Lung (tissue), 12 donors: ENCODE measurements around the gene C2orf42. TPM values are rescaled to one million over a fixed set of nuclear protein-coding genes. Genes with fewer than 3 reads are reported as not detected.
A peak's percentile ranks its signal among the peaks of the same experiment; 100 is the strongest.
"Not testable (repeated sequence)": the region's sequence is repeated elsewhere in the genome, so short reads cannot be mapped to it uniquely, and the experiment has no call there.

Experiments used
- ATAC-seq: fragments of 200-7000 bp; cut with Tn5 transposase; one replicate; pipeline ENCODE4 v1.9.1; 2020; ENCODE audit warnings: moderate number of reproducible peaks; ENCODE audit not compliant: insufficient read depth, low FRiP score
- DNase-seq, 3 donors: peaks; one replicate each; pipeline ENCODE4 v3.0.0-alpha.2; 2013 to 2017
- H3K27ac ChIP-seq, 2 donors: one replicate each; pipeline ENCODE4 v1.5.1; 2013; ENCODE audit warnings: mild to moderate bottlenecking in 2 of 2, moderate library complexity in 2 of 2, control low read depth in 1 of 2, inconsistent platforms in 1 of 2, low read depth in 1 of 2, low read length in 1 of 2
- H3K27me3 ChIP-seq, 3 donors: one replicate each; pipeline ENCODE4 v1.5.1; 2013; ENCODE audit warnings: low read length in 2 of 3; ENCODE audit not compliant: control insufficient read depth in 3 of 3, insufficient read depth in 3 of 3
- H3K36me3 ChIP-seq, 4 donors: one replicate each; pipeline ENCODE4 v1.5.1; 2013; ENCODE audit warnings: low read length in 4 of 4, mild to moderate bottlenecking in 1 of 4, moderate library complexity in 1 of 4; ENCODE audit not compliant: control insufficient read depth in 4 of 4, insufficient read depth in 4 of 4
- H3K4me1 ChIP-seq, 5 donors: one replicate each; pipeline ENCODE4 v1.5.1; 2013; ENCODE audit warnings: low read length in 5 of 5, mild to moderate bottlenecking in 2 of 5, moderate library complexity in 1 of 5; ENCODE audit not compliant: control insufficient read depth in 5 of 5, insufficient read depth in 5 of 5
- H3K4me3 ChIP-seq: one replicate; pipeline ENCODE4 v1.5.1; 2013; ENCODE audit warnings: mild to moderate bottlenecking, control low read depth, moderate library complexity
- H3K9ac ChIP-seq, 2 donors: one replicate each; pipeline ENCODE4 v1.5.1; 2013; ENCODE audit warnings: low read length in 2 of 2, control low read depth in 1 of 2; ENCODE audit not compliant: insufficient read depth in 1 of 2
- H3K9me3 ChIP-seq, 4 donors: one replicate each; pipeline ENCODE4 v1.5.1; 2013; ENCODE audit warnings: low read length in 3 of 4, mild to moderate bottlenecking in 1 of 4, moderate library complexity in 1 of 4; ENCODE audit not compliant: control insufficient read depth in 4 of 4, insufficient read depth in 3 of 4
- CTCF ChIP-seq: IDR thresholded peaks from 2 replicates; pipeline ENCODE4 v1.5.1; 2012; ENCODE audit warnings: mild to moderate bottlenecking; ENCODE audit errors: control extremely low read depth, extremely low read depth
- WGBS, 2 donors: extraction: QIAGEN DNeasy Blood & Tissue Kit; methylation state at CpG; one replicate each; pipeline ENCODE4 v1.1.7; 2013; 5-methylcytosine and 5-hydroxymethylcytosine counted together
- polyA plus RNA-seq, 2 donors: library from polyadenylated mRNA; stranded (reverse); fragments of 200-250 nt; gene quantifications; one replicate each; pipeline ENCODE4 v1.2.1, GENCODE V29; 2013
- total RNA-seq, 2 donors: library from RNA; depleted of rRNA in 1 of 2; stranded (reverse); fragments of >200 nt in 1 of 2; gene quantifications; one replicate each; pipeline ENCODE4 v1.2.1, GENCODE V29; 2014 to 2021
- donor health status: control.
- donor health status: control.
- donor health status: Bipolar disorder and iron deficiency.
- donor health status: healthy.
- donor health status: DM: yes; HTN: yes; CAD: no.

Gene C2orf42
- total and polyA plus RNA-seq, 4 donors: 4.3 to 15.0 (median 9.3) TPM

DNA sequence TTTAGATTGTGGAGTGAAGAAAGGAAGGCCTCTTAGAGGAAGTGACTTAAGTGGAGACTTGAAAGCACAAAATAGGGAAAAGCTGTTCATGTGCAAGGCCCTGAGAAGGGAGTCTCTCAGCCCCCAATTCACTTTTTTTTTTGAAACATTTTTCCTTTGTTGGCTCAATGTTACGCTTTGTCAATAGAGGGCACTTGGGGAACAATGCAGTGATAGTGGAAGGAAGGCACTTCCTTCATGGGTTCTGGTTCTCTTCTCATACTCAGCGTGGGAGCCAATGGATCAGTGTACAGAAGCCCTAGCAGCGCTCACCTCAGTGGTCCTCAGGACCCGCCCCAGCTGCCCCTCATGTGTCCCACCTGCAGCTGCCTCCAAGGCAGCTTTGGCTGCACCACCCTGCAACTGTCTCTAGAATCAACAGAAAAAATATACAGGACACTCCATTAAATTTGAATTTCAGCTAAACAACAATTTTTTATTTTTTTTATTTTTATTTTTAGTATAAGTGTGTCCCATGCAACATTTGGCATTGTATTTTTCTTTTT, 8.6 kb upstream of the C2orf42 start:
- H3K4me1 ChIP-seq: no peaks in the 10 kb centered on the region
- ATAC-seq (no peak), DNase-seq (no peak)
- H3K4me3 ChIP-seq: no peak overlapping the region
- H3K9me3 ChIP-seq: no peaks in the 10 kb centered on the region
- H3K27me3 ChIP-seq: no peaks in the 10 kb centered on the region
- 80 to 81% methylated on average over 4 of the region's 4 CpGs for WGBS, 2 donors
- H3K9ac ChIP-seq: no peak overlapping the region
- no peak overlapping the region for H3K27ac ChIP-seq
- TF ChIP-seq CTCF: no peak
- no peaks in the 10 kb centered on the region for H3K36me3 ChIP-seq

DNA sequence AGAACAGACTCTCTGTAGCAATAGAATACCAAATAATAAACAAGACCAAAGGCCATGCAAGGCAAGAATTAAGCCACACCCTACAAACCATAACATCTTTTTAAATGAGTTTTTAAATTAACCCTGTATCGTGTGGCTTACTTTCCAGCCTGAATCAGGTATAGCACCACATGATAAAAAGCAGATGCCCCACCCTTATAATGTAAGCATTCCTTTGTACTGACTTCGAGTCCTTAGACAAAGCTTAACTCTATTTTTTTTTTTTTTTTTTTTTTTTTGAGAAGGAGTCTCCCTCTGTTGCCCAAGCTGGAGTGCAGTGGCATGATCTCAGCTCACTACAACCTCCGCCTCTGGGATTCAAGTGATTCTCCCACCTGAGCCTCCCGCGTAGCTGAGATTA, 1.7 kb upstream of the C2orf42 start:
- Histone ChIP-seq H3K27ac (no peak overlapping the region), H3K4me1 (peaks cover 0 to 6% (median 0%) of the 10 kb centered on the region in 5 donors), H3K9me3 (no peaks in the 10 kb centered on the region), H3K27me3 (no peaks in the 10 kb centered on the region), H3K36me3 (peaks cover 0 to 3% (median 0%) of the 10 kb centered on the region in 4 donors), H3K9ac (no peak overlapping the region), H3K4me3 (no peak overlapping the region)
- DNase-seq (no peak), ATAC-seq (no peak)
- WGBS, 2 donors: 86 to 91% methylated on average over 5 of the region's 5 CpGs
- no peak for TF ChIP-seq CTCF

- Histone ChIP-seq H3K27ac (peak overlapping the region; percentile 89 to 97), H3K4me3 (no peak overlapping the region), H3K4me1 (peaks cover 0 to 6% (median 0%) of the 10 kb centered on the region in 5 donors), H3K9me3 (no peaks in the 10 kb centered on the region), H3K27me3 (no peaks in the 10 kb centered on the region), H3K36me3 (peaks cover 0 to 3% (median 0%) of the 10 kb centered on the region in 4 donors), H3K9ac (peak overlapping the region; percentile 63 to 68)
- ATAC-seq: no peak
- 76 to 78% methylated on average over 13 of the region's 13 CpGs for WGBS, 2 donors
- DNase-seq: no peak
- TF ChIP-seq CTCF: no peak
Measured at GRCh38 chr2:70191244-70191735, 471 bp upstream of the C2orf42 start.

DNA sequence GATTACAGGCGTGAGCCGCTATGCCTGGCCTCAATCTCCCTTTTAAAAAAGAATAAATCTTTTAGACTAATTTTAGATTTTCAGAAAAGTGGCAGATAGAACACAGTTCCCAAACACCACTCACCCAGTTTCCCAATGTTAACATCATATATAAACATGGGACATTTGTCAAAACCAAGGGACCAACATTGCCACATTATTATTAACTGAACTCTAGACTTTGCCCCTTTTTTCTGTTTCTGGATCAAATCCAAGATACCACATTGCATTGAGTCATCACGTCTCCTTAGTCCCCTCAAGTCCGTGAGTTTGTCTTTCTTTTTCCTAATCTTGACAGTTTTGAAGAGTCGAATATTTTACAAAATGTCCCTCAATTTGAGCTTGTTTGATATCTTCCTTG, 2.4 kb downstream of the C2orf42 start:
- WGBS, 2 donors: 75 to 82% methylated on average over 5 of the region's 5 CpGs
- Histone ChIP-seq H3K9me3 (no peaks in the 10 kb centered on the region), H3K4me3 (no peak overlapping the region), H3K27ac (no peak overlapping the region), H3K4me1 (peaks cover 0 to 6% (median 0%) of the 10 kb centered on the region in 5 donors), H3K36me3 (peaks cover 0 to 3% (median 0%) of the 10 kb centered on the region in 4 donors), H3K27me3 (no peaks in the 10 kb centered on the region), H3K9ac (no peak overlapping the region)
- DNase-seq (no peak), ATAC-seq (no peak)
- no peak for TF ChIP-seq CTCF

- H3K27me3 ChIP-seq, H3K9me3 ChIP-seq, H3K4me1 ChIP-seq, ATAC-seq, H3K27ac ChIP-seq, H3K9ac ChIP-seq, H3K36me3 ChIP-seq, H3K4me3 ChIP-seq, DNase-seq: not testable (repeated sequence)
- 87 to 91% methylated on average over 9 of the region's 9 CpGs for WGBS, 2 donors
Measured at GRCh38 chr2:70187170-70187569, 3.6 kb downstream of the C2orf42 start.
